WERI-Rb-1 (cell line): Measurements from ENCODE around the gene SLC25A51.
"Not testable (repeated sequence)": the region's sequence is repeated elsewhere in the genome, so short reads cannot be mapped to it uniquely, and the experiment has no call there.

Experiments
- DNase-seq: peaks from one replicate; pipeline ENCODE4 v3.0.0-alpha.2; 2020
- H3K27ac ChIP-seq: fragments of 250-450 bp; sonication (Bioruptor Pico); 2 replicates; pipeline ENCODE4 v1.5.1; 2020; ENCODE audit warnings: mild to moderate bottlenecking, moderate library complexity
- H3K27me3 ChIP-seq: fragments of 250-450 bp; sonication (Bioruptor Pico); 2 replicates; pipeline ENCODE4 v1.5.1; 2021; ENCODE audit warnings: mild to moderate bottlenecking, low read depth, moderate library complexity; ENCODE audit not compliant: insufficient read depth, severe bottlenecking
- H3K36me3 ChIP-seq: fragments of 250-450 bp; sonication (Bioruptor Pico); 2 replicates; pipeline ENCODE4 v1.5.1; 2020; ENCODE audit warnings: mild to moderate bottlenecking, moderate library complexity
- H3K4me3 ChIP-seq: 2 replicates; pipeline ENCODE4 v1.5.1; 2011; ENCODE audit warnings: low read depth, mild to moderate bottlenecking, control low read depth, low read length
- H3K9me3 ChIP-seq: fragments of 250-450 bp; sonication (Bioruptor Pico); 2 replicates; pipeline ENCODE4 v1.5.1; 2021; ENCODE audit warnings: mild to moderate bottlenecking, moderate library complexity; ENCODE audit not compliant: severe bottlenecking
- TF ChIP-seq, protein P1 (sequence below): IDR thresholded peaks from 2 replicates; pipeline ENCODE4 v1.5.1; 2011; ENCODE audit warnings: low read depth, mild to moderate bottlenecking, control low read depth, inconsistent platforms, low read length

The SLC25A51 gene

DNA sequence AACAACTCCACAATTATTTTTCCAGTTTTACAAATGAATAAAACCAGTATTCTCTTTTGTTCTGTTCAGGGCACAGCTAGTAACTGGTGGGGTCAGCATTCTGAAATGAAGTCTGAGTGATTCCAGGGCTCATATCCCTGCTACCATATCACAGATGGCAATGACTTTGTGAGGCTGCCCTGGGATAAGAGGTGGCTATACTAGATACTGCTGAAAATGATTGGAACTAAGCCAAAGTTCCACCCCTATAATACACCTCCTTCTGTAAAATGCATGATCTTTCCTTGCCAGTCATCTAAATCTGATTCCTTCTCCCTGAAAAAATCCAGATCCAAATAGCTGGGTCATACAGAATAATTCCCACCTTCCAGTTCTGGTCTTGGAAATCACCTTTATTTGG is 14.4 kb downstream of the SLC25A51 start:
- Histone ChIP-seq H3K9me3 (no peaks in the 10 kb centered on the region), H3K27me3 (no peaks in the 10 kb centered on the region), H3K4me3 (no peak overlapping the region), H3K27ac (no peak overlapping the region), H3K36me3 (peaks cover 36% of the 10 kb centered on the region)
- TF ChIP-seq, protein P1, sequence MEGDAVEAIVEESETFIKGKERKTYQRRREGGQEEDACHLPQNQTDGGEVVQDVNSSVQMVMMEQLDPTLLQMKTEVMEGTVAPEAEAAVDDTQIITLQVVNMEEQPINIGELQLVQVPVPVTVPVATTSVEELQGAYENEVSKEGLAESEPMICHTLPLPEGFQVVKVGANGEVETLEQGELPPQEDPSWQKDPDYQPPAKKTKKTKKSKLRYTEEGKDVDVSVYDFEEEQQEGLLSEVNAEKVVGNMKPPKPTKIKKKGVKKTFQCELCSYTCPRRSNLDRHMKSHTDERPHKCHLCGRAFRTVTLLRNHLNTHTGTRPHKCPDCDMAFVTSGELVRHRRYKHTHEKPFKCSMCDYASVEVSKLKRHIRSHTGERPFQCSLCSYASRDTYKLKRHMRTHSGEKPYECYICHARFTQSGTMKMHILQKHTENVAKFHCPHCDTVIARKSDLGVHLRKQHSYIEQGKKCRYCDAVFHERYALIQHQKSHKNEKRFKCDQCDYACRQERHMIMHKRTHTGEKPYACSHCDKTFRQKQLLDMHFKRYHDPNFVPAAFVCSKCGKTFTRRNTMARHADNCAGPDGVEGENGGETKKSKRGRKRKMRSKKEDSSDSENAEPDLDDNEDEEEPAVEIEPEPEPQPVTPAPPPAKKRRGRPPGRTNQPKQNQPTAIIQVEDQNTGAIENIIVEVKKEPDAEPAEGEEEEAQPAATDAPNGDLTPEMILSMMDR: no peak
- DNase-seq: no peak

DNA sequence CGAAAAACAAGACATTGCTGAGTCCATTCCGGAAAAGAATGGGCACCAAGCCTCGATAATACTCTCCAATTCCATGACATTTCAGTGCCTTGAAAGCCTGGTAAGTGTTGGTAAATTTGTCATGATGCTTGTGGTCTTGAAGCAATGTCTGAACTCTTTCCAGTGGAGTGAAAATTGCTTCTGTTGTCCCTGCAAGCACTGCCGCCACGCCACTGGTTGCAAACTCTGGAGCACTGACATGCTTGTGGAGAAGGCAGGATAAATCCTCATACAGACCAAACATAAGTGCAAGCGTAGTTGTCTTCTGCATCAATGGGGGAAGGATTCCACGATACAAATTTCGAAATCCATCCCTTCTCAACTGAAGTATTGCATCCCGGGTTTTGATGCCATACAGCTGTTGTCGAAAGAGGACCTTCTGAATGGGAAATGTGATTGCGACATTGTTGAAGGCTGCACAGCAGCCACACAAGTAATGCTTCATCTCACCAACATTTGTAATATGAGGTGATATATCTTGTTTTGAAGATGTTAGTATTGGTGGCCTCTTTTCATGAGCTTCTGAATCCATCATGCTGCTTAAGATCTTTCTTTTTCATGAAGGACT is 15.8 kb downstream of the SLC25A51 start:
- not testable (repeated sequence) for DNase-seq, H3K4me3 ChIP-seq
- H3K36me3 ChIP-seq: peaks cover 29% of the 10 kb centered on the region

DNA sequence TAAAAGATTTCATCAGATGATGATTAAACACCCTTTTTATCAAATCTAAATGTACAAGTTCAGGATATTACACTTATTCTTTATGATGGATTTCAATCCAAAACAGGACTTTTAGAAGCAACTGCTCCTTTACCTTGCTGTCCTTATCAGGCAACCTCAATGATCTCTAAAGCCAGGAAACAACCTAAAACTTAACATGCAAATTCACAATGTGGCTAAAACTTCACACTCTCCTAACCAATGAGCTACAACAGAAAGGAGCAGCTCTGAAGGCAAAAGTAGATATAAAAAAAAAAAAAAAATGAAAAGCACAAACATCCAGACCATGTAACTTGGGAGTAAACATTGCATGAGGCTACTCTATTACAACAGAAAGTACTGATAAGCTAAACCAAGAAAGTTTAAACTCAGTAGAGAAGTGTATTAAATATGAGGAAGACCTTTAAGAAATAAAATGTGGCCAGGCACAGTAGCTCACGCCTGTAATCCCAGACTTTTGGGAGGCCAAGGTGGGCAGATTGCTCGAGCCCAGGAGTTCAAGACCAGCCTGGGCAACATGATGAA is 22.9 kb downstream of the SLC25A51 start:
- H3K27me3 ChIP-seq: no peaks in the 10 kb centered on the region
- DNase-seq: no peak
- H3K36me3 ChIP-seq: peaks cover 9% of the 10 kb centered on the region
- H3K27ac ChIP-seq: no peak overlapping the region
- TF ChIP-seq, protein P1: no peak
- H3K9me3 ChIP-seq: peaks cover 8% of the 10 kb centered on the region
- no peak overlapping the region for H3K4me3 ChIP-seq

More for the DNA sequence above, 15.8 kb downstream of the SLC25A51 start:
- H3K9me3 ChIP-seq, H3K27me3 ChIP-seq, H3K27ac ChIP-seq: not testable (repeated sequence)

DNA sequence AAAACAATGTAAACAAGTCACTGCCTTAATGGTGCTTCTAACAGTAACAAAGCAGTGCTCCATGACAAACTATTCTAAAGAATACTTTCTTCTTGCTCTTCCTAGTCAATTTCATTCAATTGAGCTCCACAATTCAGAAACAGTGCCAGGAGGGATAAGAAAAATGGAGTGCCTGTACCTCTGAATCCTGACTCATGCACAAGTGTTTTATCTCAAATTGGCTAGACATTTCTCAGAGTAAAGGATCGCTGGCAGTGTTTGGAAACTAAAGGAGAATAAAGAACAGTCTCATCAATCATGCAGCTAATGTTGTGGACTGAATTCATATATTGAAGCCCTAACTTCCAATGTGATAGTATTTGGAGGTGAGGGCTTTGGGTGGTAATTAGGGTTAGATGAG is 27.6 kb downstream of the SLC25A51 start:
- DNase-seq: no peak
- TF ChIP-seq, protein P1: no peak
- H3K27ac ChIP-seq: no peak overlapping the region
- H3K36me3 ChIP-seq: peaks cover 5% of the 10 kb centered on the region
- peaks cover 8% of the 10 kb centered on the region for H3K9me3 ChIP-seq
- H3K27me3 ChIP-seq: no peaks in the 10 kb centered on the region
- no peak overlapping the region for H3K4me3 ChIP-seq

DNA sequence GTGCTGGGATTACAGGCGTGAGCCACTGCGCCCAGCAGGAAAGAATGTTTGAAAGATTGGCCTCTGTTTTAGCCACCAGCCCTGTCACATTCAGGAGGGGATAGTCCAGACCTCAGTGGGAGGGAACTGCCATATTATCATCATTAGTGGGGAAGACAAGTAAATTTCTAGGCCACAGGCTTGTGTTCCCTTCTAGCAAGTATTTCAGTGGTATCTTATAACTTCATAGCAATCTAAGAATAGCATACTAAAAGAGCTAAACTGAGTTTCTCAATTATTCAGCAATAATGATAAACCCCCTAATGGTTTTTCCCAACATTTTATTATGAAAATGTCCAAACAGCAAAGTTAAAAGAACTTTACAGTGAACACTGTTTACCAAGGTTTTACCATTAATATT is 30.0 kb downstream of the SLC25A51 start:
- no peak for DNase-seq
- TF ChIP-seq, protein P1: no peak
- H3K4me3 ChIP-seq: no peak overlapping the region
- H3K27me3 ChIP-seq: no peaks in the 10 kb centered on the region
- H3K27ac ChIP-seq: no peak overlapping the region
- H3K36me3 ChIP-seq: peaks cover 5% of the 10 kb centered on the region
- peaks cover 8% of the 10 kb centered on the region for H3K9me3 ChIP-seq

DNA sequence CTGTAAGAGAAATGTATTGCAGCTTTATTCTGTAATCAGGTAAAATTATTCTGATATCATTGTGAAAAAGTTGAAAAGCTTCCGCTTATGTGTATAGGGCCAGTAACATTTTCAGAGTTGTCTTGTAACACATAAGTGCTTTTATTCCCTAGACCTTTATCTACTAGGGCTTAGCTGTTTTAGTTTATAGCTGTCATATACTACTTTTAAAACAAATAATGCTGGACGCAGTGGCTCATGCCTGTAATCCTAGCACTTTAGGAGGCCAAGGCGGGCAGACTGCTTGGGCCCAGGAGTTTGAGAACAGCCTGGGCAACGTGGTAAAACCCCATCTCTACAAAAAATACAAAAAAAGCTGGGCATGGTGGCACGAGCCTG is 33.1 kb downstream of the SLC25A51 start:
- Histone ChIP-seq H3K27ac (no peak overlapping the region), H3K9me3 (no peaks in the 10 kb centered on the region), H3K4me3 (no peak overlapping the region), H3K36me3 (no peaks in the 10 kb centered on the region), H3K27me3 (no peaks in the 10 kb centered on the region)
- TF ChIP-seq, protein P1: no peak
- no peak for DNase-seq
